ENCODE measurements around the gene IL2. TPM values are rescaled to one million over a fixed set of nuclear protein-coding genes. Genes with fewer than 3 reads are reported as not detected.

Gene IL2
- total RNA-seq, 3 donors from 2014 or later: not detected

DNA sequence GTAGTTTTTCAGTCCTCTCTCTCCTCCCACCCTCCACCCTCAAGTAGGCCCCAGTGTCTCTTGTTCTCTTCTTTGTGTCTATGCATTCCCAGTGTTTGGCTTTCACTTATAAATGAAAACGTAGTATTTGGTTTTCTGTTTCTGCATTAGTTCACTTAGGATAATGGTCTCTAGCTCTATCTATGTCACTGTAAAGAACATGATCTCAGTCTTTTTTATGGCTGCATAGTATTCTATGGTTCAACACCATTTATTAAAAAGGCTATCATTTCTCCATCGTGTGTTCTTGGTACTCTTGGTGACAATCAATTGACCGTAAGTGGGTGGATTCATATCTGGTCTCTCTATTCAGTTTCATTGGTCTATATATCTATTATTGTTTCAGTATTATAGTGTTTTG lies 18.7 kb upstream of the IL2 start:
- TF ChIP-seq, protein P1, sequence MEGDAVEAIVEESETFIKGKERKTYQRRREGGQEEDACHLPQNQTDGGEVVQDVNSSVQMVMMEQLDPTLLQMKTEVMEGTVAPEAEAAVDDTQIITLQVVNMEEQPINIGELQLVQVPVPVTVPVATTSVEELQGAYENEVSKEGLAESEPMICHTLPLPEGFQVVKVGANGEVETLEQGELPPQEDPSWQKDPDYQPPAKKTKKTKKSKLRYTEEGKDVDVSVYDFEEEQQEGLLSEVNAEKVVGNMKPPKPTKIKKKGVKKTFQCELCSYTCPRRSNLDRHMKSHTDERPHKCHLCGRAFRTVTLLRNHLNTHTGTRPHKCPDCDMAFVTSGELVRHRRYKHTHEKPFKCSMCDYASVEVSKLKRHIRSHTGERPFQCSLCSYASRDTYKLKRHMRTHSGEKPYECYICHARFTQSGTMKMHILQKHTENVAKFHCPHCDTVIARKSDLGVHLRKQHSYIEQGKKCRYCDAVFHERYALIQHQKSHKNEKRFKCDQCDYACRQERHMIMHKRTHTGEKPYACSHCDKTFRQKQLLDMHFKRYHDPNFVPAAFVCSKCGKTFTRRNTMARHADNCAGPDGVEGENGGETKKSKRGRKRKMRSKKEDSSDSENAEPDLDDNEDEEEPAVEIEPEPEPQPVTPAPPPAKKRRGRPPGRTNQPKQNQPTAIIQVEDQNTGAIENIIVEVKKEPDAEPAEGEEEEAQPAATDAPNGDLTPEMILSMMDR (IDR thresholded peaks at IDR 0.05): no peak
- Histone ChIP-seq H3K9me3 (no peaks in the 10 kb centered on the region), H3K36me3 (ENCODE audit: low read depth) (no peaks in the 10 kb centered on the region), H3K4me3 (no peak overlapping the region), H3K4me1 (ENCODE audit: low read depth) (no peaks in the 10 kb centered on the region)
- no peak for DNase-seq
- no peak for ATAC-seq
- intact Hi-C loops (cut with DNase I, micrococcal nuclease): no loop called here

DNA sequence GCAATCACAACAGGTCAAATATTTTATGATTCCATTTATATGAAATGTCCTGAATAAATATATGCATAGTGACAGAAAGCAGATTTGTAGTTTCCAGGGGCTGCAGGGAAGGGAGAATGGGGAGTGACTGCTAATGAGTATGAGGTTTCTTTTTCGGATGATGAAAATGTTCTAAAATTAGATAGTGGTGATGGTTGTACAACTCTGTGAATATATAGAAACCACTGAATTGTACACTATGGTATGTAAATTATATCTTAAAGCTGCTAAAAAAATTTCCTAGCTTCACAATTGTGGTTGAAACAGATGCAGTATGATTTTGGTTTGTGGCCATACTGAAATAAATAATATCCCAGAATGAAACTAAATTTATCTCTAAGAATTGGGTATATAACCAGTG lies 12.9 kb upstream of the IL2 start:
- Histone ChIP-seq H3K4me3 (no peak overlapping the region), H3K9me3 (no peaks in the 10 kb centered on the region), H3K36me3 (ENCODE audit: low read depth) (no peaks in the 10 kb centered on the region), H3K4me1 (ENCODE audit: low read depth) (no peaks in the 10 kb centered on the region)
- intact Hi-C loops (cut with DNase I, micrococcal nuclease): no loop called here
- TF ChIP-seq, protein P1 (IDR thresholded peaks at IDR 0.05): no peak
- DNase-seq (no peak), ATAC-seq (no peak)

DNA sequence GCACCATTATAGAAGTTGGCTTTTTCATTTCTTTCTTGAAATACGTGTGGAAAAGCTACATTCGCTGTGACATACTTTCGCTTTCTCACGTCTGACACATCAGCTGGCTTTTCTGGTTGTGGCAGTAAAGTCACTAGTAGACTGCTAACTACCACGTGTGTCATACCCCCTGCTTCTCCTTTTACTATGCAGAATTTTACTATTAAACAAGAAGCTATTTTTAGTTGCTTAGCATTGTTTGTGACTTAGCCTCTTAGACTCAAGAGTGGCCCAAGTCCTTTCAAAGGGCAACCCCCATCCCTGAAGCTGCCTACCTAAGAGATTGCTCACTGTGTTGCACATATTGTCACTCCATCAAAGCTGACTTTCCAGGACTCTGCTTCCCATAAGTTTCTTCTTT lies 2.1 kb upstream of the IL2 start:
- intact Hi-C loops (cut with DNase I, micrococcal nuclease): no loop called here
- DNase-seq (peak in 1 of 3 donors; percentile 11), ATAC-seq (peak; percentile 63)
- H3K4me1 ChIP-seq (ENCODE audit: low read depth): no peaks in the 10 kb centered on the region
- no peaks in the 10 kb centered on the region for H3K36me3 ChIP-seq (ENCODE audit: low read depth)
- H3K4me3 ChIP-seq: no peak overlapping the region
- TF ChIP-seq, protein P1 (IDR thresholded peaks at IDR 0.05): no peak
- no peaks in the 10 kb centered on the region for H3K9me3 ChIP-seq

DNA sequence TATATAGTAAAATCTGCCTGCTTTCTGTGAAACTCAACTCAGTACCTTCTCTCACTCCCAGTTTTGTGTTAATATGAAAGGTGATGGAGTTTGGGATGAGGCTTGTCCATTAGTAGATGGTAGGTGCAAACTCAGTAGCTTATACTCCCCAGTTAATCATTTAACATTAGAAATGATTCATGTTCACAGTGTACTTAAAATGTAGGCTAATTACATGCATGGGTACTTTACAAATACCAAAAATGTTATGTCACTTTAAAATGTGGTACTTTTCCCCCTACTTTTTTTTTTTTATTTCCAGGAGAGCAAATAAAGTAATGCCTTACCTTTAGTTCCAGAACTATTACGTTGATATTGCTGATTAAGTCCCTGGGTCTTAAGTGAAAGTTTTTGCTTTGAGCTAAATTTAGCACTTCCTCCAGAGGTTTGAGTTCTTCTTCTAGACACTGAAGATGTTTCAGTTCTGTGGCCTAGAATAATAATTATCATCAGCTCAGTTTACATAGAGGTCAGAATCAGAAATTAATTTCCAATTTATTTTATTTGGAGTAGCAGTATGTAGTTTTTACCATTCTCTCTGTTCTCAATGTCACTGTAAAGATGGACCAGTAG lies 3.0 kb downstream of the IL2 start:
- TF ChIP-seq, protein P1 (IDR thresholded peaks at IDR 0.05): no peak
- DNase-seq: no peak
- intact Hi-C loops (cut with DNase I, micrococcal nuclease): no loop called here

DNA sequence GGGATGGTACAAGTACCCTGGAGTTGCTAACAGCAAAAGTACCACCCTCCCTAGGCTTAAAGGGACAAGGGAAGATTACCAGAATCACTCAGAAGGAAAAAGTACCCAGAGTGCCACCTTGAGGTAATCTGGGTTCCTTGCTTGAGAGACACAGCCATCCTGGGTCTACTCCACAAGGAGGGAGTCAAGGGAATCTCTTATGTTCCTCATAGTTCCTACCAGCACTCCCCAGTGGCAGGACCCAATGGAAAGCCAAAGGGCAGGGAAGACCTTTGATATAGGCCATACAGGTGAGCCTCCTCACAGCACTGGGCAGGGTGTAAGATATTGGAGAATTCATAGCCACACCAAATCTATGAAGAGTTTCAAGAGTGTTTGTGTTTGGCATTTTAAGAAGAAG lies 5.7 kb downstream of the IL2 start:
- intact Hi-C loops (cut with DNase I, micrococcal nuclease): no loop called here

More for the DNA sequence above, 3.0 kb downstream of the IL2 start:
- no peak overlapping the region for H3K4me3 ChIP-seq
- no peaks in the 10 kb centered on the region for H3K4me1 ChIP-seq (ENCODE audit: low read depth)
- no peaks in the 10 kb centered on the region for H3K9me3 ChIP-seq
- ATAC-seq: no peak
- H3K36me3 ChIP-seq (ENCODE audit: low read depth): no peaks in the 10 kb centered on the region

More for the DNA sequence above, 5.7 kb downstream of the IL2 start:
- DNase-seq (no peak), ATAC-seq (no peak)
- H3K4me3 ChIP-seq: no peak overlapping the region
- no peaks in the 10 kb centered on the region for H3K4me1 ChIP-seq (ENCODE audit: low read depth)
- no peaks in the 10 kb centered on the region for H3K9me3 ChIP-seq
- TF ChIP-seq, protein P1 (IDR thresholded peaks at IDR 0.05): no peak
- H3K36me3 ChIP-seq (ENCODE audit: low read depth): no peaks in the 10 kb centered on the region

All from mucosa of descending colon (tissue), 3 donors.